Measurements from ENCODE around the gene TMBIM1.

Gene TMBIM1

DNA sequence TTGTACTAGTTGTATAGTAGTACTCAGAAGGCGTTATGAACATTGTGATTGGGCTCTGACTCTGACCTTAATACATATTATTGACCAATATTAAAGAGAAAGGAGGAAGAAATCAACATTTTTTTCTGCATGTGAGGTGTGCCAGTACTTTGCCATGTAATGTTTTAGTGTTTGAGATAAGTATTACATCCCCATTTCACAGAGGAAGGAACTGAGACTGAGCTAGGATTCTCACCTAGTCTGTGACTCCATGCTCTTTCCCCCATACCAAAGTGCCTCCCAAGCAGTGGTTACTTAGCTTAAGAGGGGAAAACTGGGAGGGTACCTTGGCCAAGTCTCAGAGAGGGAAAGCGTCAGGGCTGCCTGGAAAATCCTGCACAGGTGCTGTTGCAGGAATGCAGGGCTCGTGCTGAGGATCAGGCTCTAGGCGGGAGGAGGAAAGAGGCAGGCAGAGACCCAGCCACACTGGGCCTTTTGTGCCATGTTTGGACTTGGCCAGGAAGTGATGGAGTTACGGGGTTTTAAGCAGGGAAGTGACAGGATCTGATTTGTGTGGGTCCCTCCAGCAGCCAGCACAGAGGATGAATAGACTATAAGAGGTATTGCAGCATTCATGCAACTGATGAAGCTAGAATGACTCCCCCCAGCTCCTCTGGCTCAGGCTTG, 20.3 kb downstream of the TMBIM1 start:
- no peak for DNase-seq (ENCODE audit: low read depth in 2 of 2)
- no peak overlapping the region for H3K4me3 ChIP-seq (replicated peaks in 1 of 2; ENCODE audit: low read depth in 2 of 2, low read length in 2 of 2)
- TF ChIP-seq, protein P1, sequence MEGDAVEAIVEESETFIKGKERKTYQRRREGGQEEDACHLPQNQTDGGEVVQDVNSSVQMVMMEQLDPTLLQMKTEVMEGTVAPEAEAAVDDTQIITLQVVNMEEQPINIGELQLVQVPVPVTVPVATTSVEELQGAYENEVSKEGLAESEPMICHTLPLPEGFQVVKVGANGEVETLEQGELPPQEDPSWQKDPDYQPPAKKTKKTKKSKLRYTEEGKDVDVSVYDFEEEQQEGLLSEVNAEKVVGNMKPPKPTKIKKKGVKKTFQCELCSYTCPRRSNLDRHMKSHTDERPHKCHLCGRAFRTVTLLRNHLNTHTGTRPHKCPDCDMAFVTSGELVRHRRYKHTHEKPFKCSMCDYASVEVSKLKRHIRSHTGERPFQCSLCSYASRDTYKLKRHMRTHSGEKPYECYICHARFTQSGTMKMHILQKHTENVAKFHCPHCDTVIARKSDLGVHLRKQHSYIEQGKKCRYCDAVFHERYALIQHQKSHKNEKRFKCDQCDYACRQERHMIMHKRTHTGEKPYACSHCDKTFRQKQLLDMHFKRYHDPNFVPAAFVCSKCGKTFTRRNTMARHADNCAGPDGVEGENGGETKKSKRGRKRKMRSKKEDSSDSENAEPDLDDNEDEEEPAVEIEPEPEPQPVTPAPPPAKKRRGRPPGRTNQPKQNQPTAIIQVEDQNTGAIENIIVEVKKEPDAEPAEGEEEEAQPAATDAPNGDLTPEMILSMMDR (IDR thresholded peaks at IDR 0.05; ENCODE audit: low read depth, low read length), result no peak

DNA sequence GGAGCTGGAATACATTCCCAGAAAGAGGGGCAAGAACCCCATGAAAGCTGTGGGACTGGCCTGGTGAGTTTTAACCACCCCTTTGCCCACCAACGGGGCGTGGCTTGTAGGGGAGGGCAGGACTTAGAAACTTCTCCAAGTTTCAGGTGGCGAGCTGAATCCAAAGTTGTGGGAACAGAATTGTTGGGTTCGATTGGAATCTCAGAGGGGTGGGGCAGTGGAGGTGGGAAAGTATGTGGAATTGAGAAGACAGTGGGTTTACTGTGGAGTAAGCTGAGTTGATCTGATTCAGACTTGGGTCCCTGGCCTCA, 20.9 kb downstream of the TMBIM1 start:
- H3K4me3 ChIP-seq (replicated peaks in 1 of 2; ENCODE audit: low read depth in 2 of 2, low read length in 2 of 2), result peak overlapping the region; percentile 91 to 96
- TF ChIP-seq, protein P1 (IDR thresholded peaks at IDR 0.05; ENCODE audit: low read depth, low read length), result no peak
- DNase-seq (ENCODE audit: low read depth in 2 of 2), result no peak

DNA sequence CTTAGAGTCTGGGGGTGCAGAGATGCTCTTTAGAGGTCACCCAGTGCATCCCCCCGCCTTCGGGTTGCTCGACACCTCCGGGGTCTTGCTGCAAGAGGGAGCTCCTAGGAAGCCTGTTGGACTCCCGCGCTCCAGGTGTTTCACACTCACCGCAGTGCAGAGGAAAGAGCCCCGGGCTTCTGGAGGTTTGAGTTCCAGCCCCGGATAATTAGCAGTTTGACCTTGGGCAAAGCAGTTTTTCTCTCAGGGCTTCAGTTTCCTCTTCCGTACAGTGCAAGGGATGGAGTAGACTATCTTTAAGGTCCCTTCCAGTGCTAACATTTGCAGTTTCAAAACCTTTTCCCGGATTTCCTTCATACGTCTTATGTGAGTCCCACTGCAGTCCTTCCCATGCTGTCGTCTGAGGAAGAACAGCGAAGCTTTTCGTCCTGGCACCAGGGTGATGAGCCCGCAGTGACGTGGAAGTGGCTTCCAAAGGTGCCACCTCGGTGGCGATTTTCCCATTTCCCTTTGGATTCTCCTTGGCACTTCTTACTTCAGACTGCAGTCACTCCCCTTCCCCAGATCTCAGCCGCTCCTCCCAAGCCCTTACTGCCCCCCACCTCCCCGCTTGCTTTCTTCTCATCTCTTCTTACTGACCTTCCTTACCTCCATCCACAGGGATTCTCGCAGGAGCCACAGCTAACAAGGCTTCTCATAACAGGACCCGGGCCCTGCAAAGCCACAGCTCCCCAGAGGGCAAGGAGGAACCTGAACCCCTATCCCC, 21.4 kb downstream of the TMBIM1 start:
- DNase-seq (ENCODE audit: low read depth in 2 of 2), result peak in 1 of 2 donors; percentile 36
- H3K4me3 ChIP-seq (replicated peaks in 1 of 2; ENCODE audit: low read depth in 2 of 2, low read length in 2 of 2), result peak overlapping the region; percentile 91 to 96
- TF ChIP-seq, protein P1 (IDR thresholded peaks at IDR 0.05; ENCODE audit: low read depth, low read length), result no peak

DNA sequence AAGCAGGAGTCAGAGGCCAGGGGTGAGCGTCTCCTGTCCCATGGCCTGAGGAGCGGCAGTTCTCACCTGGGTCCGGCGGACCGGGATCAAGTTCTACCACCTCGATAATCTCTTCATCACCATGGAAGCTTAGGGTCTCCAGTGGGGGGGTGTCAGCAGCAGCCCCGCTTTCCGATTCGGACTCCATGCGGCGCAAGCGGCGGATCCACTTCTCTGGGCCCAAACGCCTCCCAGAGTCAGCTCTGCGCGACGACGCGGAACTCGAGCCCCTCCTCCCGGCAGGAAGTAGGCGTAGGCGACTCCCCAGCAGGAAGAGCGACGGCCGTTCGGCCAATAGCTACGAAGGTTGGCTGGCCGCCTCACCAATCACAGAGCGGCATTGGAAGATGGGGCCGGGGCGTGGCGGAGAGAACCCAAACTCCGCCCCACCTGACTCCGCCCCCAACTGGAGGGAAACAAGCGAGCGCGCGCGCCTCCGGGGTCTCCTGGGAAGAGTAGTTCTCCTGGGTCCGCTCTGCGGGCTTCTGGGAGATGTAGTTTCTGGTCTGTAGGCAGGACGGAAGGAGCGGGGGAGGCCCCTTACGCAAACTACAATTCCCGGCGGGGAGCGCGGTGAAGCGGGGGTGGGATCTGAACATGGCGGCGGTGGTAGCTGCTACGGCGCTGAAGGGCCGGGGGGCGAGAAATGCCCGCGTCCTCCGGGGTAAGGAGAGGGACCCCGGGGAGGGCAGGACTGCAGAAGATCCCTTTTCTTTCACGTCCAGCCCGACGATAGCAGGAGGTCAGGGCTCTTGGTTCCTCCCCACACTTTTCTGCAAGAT, 22.2 kb downstream of the TMBIM1 start, which contains the start of the genes AAMP and PNKD:
Gene AAMP (minus strand): TSS at position 238 of the 821 bp plus-strand sequence. CDS start 51 bp downstream, at position 187.
Gene PNKD (plus strand): TSS at position 620 of the 821 bp plus-strand sequence. CDS start 17 bp downstream, at position 637.
- H3K4me3 ChIP-seq (replicated peaks in 1 of 2; ENCODE audit: low read depth in 2 of 2, low read length in 2 of 2), result peak within 1 kb of the TSS; percentile 91 to 96
- TF ChIP-seq, protein P1 (IDR thresholded peaks at IDR 0.05; ENCODE audit: low read depth, low read length), result peak; percentile 2
- peak; percentile 100 for DNase-seq (ENCODE audit: low read depth in 2 of 2)

DNA sequence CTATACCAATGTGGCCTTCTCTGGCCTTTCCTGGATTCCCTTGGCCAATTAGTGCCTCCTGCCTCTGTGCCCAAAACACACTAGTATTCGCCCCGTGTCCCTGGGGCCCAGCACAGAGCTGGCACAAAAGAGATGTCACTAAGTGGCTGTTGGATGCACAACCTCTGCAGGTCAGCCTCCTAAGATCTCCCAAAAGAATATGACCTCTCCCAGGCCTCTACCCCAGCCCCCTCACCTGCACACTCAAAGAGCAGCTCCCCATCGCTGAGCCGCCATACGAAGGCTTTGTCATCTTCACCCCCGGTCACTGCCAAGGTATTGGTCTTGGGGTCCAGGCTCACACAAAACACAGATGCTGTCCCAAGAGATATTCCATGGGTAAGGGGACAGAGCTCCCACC, 25.0 kb downstream of the TMBIM1 start:
- TF ChIP-seq, protein P1 (IDR thresholded peaks at IDR 0.05; ENCODE audit: low read depth, low read length), result no peak
- no peak for DNase-seq (ENCODE audit: low read depth in 2 of 2)
- H3K4me3 ChIP-seq (replicated peaks in 1 of 2; ENCODE audit: low read depth in 2 of 2, low read length in 2 of 2), result no peak overlapping the region

DNA sequence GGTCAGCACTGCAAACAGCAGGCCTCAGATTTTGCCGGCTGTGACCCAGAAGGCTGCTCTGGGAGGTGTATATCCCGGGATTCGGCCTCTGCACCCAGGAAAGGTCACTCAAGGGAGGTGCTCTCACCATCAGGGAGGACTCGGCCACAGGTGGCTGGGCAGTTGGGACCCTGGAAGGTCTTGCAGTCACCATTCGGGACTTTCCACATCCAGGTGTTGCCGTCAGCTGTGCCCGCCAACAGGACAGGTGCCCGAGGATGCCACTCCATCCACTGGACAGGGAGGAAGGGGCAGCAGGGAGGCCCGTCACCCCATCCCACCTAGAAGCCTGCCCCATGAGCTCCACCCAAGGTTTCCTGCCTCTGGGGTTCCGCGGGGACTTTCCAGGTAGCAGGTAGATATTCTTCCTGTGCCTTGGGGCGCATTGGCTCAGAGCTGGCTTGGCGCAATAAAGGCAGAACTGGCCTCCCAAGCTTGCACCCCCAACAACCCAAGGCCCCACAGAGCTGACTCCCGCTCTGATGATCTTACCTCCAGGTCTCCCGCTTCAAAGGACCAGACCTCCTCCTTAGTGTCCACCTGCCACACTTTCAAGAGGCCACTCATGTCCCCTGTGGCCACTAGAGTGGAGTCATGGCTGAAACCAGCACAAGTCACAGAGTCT, 25.9 kb downstream of the TMBIM1 start:
- DNase-seq (ENCODE audit: low read depth in 2 of 2), result no peak
- no peak overlapping the region for H3K4me3 ChIP-seq (replicated peaks in 1 of 2; ENCODE audit: low read depth in 2 of 2, low read length in 2 of 2)
- TF ChIP-seq, protein P1 (IDR thresholded peaks at IDR 0.05; ENCODE audit: low read depth, low read length), result no peak

Measured in cardiac fibroblast (primary cell).